Measurements from ENCODE around the gene PCMT1.

DNA sequence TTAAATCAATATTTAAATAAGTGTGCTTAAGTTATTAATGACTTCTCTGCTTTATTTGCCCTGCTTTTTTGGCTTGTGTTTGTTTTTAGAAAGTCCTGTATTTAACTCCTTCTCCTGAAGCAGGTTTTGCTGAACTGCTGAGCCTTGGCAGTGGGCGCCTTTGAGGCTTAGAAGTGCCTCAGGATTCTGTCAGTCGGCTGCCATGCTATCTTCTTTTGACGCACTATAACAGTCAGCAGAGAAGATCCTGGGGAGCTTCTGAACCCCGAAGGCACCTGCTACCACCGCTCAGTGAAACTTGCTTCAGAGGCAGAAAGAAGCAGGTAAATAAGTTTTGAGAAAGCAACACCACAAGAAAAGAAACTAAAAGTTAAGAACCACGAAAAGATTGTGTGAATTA lies 22.4 kb downstream of the PCMT1 start:
- no peak for TF ChIP-seq POLR2AphosphoS5 (IDR thresholded peaks at IDR 0.05; ENCODE audit: low read depth, low read length)
- TF ChIP-seq POLR2A (IDR thresholded peaks at IDR 0.05; ENCODE audit: low read depth, low read length): no peak

Data from GM12892 (cell line).